Right cardiac atrium (tissue), 5 donors: ENCODE data around the gene SLC19A1. TPM values are rescaled to one million over a fixed set of nuclear protein-coding genes. Genes with fewer than 3 reads are reported as not detected.

Source experiments
- ATAC-seq, 2 donors: fragments of 200-7000 bp; cut with Tn5 transposase; one replicate each; pipeline versions ENCODE4 v1.8.0 to v1.9.1; 2020; ENCODE audit warnings: moderate library complexity in 2 of 2, mild to moderate bottlenecking in 1 of 2
- DNase-seq, 3 donors: peaks; one replicate each; pipeline ENCODE4 v3.0.0-alpha.2; 2020
- H3K27ac ChIP-seq: one replicate; pipeline ENCODE4 v1.5.1; 2013; ENCODE audit warnings: mild to moderate bottlenecking, low read length, control low read depth, moderate library complexity
- H3K27me3 ChIP-seq: one replicate; pipeline ENCODE4 v1.6.1; 2013; ENCODE audit not compliant: control insufficient read depth, insufficient read depth
- H3K4me1 ChIP-seq: one replicate; pipeline ENCODE4 v1.6.1; 2013; ENCODE audit warnings: low read length; ENCODE audit not compliant: control insufficient read depth, insufficient read depth
- H3K4me3 ChIP-seq: one replicate; pipeline ENCODE4 v1.5.1; 2013; ENCODE audit warnings: low read length, control low read depth
- H3K9me3 ChIP-seq: one replicate; pipeline ENCODE4 v1.6.1; 2013; ENCODE audit warnings: low read length; ENCODE audit not compliant: control insufficient read depth
- WGBS: extraction: QIAGEN DNeasy Blood & Tissue Kit; methylation state at CpG from one replicate; pipeline ENCODE4 v1.1.7; 2013; 5-methylcytosine and 5-hydroxymethylcytosine counted together
- intact Hi-C, 4 donors: fragments of 100-400 bp; cut with DNase I; formaldehyde crosslinking; loops; one replicate each; pipeline versions ENCODE4 v1.11.0 to v1.14.0; 2022 to 2023
- polyA plus RNA-seq: library from polyadenylated mRNA; stranded (reverse); fragments of 200-250 nt; gene quantifications from one replicate; pipeline ENCODE4 v1.2.3, GENCODE V29; 2013
- total RNA-seq, 4 donors: library from RNA; stranded (reverse); fragmentation: NEBNext Ultra II Directional; extraction: Animal tissue kit (Norgen Biotek cat#: 25700); gene quantifications; one replicate each; pipeline ENCODE4 v1.2.1, GENCODE V29; 2021
- donor health status: healthy with polysubstance abuse.
- donor health status: DM: no; HTN: yes; CAD: no.
- donor health status: DM: no; HTN: no; CAD: no.
- donor health status: DM: no; HTN: yes; CAD: no; lungs with severe emphysema.
- donor health status: DM: yes; HTN: yes; CAD: no.

Gene SLC19A1
- total and polyA plus RNA-seq, 5 donors: 2.3 to 5.0 (median 3.9) TPM

DNA sequence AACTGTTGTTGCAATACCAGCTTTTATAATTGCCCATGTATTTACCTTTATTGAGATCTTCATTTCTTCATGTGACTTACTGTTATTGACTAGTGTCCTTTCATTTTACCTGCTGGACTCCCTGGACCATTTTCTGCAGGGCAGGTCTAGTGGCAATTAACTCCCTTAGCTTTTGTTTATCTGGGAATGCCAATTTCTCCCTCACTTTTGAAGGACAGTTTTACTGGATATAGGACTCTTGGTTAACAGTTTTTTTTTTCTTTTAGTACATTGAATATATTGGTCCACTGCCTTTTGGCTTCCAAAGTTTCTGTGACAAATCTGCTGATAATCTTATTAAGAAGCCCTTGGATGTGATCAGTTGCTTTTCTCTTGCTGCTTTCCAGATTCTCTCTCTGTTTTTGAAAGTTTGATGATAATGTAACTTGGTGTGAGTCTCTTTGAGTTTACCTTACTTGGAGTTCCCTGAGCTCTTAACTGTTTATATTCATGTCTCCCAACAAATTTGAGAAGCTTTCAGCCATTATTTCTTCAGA, 80.4 kb downstream of the SLC19A1 start:
- H3K27me3 ChIP-seq: no peaks in the 10 kb centered on the region
- DNase-seq (no peak), ATAC-seq (no peak)
- no peak overlapping the region for H3K4me3 ChIP-seq
- intact Hi-C loops: no loop called here
- H3K27ac ChIP-seq: no peak overlapping the region
- no peaks in the 10 kb centered on the region for H3K9me3 ChIP-seq
- no peaks in the 10 kb centered on the region for H3K4me1 ChIP-seq

DNA sequence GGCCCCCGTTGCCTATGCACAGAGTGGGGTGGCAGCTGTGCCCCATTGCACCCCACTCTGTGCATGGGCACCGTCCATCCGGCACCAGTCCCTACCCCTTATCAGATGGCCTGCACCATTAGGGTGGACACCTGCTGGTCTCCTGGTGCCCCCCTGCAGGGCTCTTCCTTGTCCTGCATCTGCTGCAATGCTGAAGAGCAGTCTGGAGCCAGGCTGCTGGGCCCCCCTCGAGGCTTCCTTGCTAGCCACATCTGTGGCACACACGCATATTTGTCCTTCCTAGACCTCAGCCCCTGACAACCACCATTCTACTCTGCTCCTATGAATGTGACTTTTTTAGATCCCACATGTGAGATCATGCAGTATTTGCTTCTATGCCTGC, 80.9 kb downstream of the SLC19A1 start:
- Histone ChIP-seq H3K9me3 (no peaks in the 10 kb centered on the region), H3K4me1 (no peaks in the 10 kb centered on the region), H3K27ac (no peak overlapping the region), H3K4me3 (no peak overlapping the region), H3K27me3 (no peaks in the 10 kb centered on the region)
- DNase-seq (peak in 1 of 3 donors; percentile 3), ATAC-seq (no peak)
- intact Hi-C loops: no loop called here
- 96% methylated on average over 5 of the region's 5 CpGs for WGBS

DNA sequence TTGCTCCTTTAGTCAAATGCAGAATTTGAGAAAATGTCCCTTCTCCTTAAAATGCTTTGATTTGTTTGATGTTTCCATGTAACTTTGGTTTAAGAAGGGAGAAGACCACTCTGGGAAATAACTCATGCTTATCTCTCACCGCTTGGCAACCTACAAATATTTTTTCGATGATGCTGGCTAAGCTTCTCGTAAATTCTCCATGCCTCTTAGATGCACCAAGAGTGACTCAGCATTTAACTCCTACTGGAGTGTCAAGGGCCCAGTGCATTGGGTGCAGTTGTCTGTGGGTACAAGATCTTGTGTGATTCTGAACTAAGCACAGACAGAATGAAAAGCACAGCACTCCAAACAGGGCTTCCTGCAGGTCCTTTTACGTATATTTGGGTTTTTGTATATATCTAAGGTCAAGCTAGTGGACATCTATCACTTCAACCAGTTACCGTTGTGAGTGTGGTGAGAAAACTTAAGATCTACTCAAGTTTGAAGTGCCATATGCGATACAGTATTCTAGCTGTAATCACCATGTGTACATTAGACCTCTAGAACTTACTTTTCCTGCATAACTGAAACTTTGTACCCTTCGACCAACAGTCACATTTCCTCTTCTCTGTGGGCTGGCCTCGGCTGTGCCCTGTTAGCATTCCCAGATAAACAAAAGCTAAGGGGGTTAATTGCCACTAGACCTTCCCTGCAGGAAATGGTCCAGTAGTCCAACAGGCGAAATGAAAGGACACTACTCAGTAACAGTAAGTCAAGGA, 81.5 kb downstream of the SLC19A1 start:
- Histone ChIP-seq H3K4me1 (no peaks in the 10 kb centered on the region), H3K27ac (no peak overlapping the region), H3K4me3 (no peak overlapping the region), H3K9me3 (no peaks in the 10 kb centered on the region), H3K27me3 (no peaks in the 10 kb centered on the region)
- no peak for DNase-seq
- no peak for ATAC-seq
- 78% methylated on average over 9 of the region's 9 CpGs for WGBS
- intact Hi-C loops: no loop called here

DNA sequence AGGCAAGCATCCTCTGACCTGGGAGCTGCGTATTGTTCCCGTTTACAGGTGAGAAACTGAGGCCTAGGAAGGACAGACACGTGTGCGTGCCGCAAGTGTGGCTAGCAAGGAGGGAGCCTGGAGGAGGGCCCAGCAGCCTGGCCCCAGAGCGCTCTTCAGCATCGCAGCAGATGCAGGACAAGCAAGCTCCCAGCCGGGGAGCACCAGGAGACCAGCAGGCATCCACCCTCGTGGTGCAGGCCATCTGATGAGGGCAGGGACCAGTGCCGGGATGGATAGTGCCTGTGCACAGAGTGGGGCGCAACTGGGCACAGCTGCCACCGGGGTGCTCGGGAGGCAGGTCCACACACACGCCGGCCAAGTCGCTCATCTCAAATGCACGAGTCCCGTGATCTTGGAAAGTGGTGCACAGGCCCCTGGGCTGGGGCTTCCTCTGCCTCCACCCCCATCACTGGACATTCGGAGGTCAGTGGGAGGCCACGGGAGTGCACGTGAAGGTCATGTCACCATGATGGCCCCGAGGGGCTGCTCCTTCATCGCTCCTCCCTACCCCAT, 82.2 kb downstream of the SLC19A1 start:
- intact Hi-C loops: no loop called here
- ATAC-seq (no peak), DNase-seq (peak; percentile 13 to 55 (median 37))
- Histone ChIP-seq H3K27ac (no peak overlapping the region), H3K9me3 (no peaks in the 10 kb centered on the region), H3K4me3 (no peak overlapping the region), H3K4me1 (no peaks in the 10 kb centered on the region), H3K27me3 (no peaks in the 10 kb centered on the region)
- WGBS: 93% methylated on average over 23 of the region's 23 CpGs

DNA sequence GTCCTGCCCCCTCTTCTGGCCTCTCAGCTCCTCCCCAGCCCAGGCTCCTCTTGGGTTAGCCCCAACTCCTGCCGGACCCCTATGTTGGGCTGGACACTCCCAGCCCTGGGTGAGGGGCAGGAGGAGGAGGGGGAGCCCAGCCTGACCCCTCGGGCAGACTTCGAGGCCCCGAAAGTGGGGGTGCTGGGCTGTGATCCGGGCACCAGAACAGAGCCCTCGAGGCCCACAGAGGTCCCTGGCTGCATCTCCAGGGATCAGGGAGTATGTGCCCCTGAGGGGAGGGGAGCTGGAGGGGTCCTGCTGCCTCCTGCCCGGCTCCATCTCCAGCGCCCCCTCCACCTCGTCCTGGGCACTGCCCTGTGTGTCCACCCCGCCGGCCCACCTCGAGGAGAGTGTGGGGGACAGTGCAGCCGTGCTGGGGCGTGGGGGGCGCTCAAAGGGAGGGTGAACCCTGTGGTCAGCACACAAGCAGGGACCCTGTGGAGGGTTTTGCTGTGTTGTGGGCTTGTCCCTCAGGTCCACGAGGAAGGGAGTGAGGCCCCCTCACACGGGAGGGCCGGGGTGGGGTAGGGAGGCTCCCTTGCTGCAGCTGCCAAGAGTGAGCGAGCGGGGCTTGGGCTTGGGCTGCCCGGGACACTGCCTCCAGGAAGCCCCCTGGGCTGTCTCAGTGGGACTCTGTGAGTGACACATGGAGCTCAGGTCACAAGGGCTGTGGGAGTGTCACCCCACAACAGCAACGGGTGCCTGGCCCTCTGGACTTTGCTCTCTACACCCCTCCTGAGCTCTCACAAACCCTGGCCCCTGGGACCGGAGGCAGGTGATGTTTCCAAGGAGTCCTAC, 82.8 kb downstream of the SLC19A1 start:
- no peak for ATAC-seq
- Histone ChIP-seq H3K4me1 (no peaks in the 10 kb centered on the region), H3K27ac (no peak overlapping the region), H3K27me3 (no peaks in the 10 kb centered on the region), H3K4me3 (no peak overlapping the region), H3K9me3 (no peaks in the 10 kb centered on the region)
- DNase-seq: peak; percentile 14 to 52 (median 48)
- intact Hi-C loops: no loop called here
- WGBS: 91% methylated on average over 23 of the region's 23 CpGs

DNA sequence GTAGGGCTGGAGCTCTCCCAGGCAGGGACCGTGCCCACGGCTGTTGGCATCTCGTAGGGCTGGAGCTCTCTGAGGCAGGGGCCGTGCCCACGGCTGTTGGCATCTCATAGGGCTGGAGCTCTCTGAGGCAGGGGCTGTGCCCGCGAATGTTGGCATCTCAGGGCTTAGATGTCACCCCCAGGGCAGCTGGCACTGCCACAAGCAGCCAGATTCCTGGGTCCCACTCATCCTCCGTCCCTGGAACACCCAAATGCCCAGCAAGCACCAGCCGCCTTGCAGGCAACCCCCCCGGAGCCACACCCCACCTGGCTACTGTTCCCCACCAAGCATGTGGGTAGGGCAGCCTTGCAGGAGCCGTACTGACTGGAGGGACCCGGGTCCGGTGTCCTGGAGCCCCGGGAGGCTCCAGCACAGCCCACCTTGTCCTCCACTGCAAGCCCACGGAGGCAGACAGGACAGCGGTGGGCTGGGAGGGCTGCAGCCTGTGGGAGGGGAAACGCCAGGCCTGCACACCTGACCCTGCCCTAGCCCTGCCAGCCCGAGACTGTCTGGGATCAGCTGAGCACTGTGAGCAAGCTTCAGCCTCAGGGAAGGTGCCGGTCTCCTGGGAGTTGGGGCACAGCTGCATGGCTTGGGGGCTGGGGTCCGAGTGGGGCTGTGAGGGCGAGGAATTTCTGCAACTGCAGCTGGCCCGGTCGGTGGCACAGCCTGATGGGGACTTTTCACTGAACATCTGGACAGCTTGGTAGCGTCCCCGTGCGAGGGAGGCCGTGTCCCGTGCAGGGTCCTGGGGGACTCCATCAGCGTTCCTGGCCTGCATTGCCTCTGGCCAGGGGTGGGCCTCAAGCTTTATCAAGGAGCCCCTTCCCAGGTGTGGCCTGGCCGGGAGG, 83.7 kb downstream of the SLC19A1 start:
- no peak overlapping the region for H3K4me3 ChIP-seq
- intact Hi-C loops: no loop called here
- peak; percentile 13 to 59 (median 50) for DNase-seq
- 83% methylated on average over 30 of the region's 30 CpGs for WGBS
- no peak for ATAC-seq
- H3K27me3 ChIP-seq: no peaks in the 10 kb centered on the region
- no peaks in the 10 kb centered on the region for H3K9me3 ChIP-seq
- no peak overlapping the region for H3K27ac ChIP-seq
- H3K4me1 ChIP-seq: no peaks in the 10 kb centered on the region

DNA sequence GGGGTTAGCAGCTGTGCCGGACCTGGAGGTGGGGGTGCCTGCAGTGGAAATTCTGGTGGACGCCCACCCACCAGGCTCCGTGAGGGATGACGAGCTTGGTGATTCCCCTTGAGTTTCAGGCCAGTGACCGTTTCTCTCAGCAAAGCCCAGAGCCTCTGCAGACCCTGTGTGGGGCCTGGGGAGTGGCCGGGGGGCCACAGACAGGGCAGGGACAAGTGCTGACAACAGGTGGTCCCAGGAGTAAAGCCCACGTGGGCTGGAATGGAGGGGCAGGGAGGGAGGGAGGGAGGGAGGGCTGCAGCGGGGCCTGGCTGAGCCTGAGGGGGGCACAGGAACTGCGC, 84.4 kb downstream of the SLC19A1 start:
- DNase-seq: peak in 2 of 3 donors; percentile 44 to 48
- WGBS: 66% methylated on average over 9 of the region's 9 CpGs
- intact Hi-C loops: no loop called here
- Histone ChIP-seq H3K27me3 (no peaks in the 10 kb centered on the region), H3K9me3 (no peaks in the 10 kb centered on the region), H3K27ac (no peak overlapping the region), H3K4me1 (no peaks in the 10 kb centered on the region), H3K4me3 (no peak overlapping the region)
- ATAC-seq: no peak

DNA sequence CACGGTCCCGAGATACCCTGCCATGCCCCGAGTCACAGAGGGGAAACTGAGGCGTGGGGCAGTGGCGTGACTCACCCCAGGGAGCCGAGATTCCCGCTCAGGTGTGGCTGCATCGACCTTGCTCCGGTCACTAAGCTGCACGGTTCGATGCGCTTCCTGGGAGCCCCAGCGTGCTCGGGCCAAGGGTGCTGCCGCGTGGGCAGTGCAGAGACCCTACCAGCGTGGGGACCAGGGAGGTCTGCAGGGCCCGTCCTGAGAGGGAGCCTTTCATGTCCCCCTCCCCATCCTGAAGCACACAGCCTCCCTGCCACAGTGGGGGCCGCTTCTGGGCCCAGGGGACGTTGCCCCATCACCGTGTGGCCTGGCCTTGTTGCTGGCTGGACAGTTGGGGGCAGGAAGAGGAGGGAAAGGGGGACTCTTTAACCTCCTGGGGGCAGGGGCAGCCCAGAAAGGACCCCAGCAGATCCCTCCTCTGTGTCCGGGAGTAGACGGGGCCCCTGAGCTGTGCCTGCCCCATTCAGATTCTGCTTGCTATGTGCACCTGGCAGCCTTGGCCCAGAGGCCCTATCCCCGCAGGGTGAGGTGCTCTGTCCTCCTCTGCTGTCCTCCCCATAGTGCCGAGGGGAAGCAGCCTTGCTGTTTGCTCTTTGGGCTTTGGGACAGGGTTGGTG, 84.9 kb downstream of the SLC19A1 start:
- no peak for ATAC-seq
- WGBS: 85% methylated on average over 25 of the region's 25 CpGs
- peak; percentile 11 to 57 (median 34) for DNase-seq
- no peak overlapping the region for H3K27ac ChIP-seq
- no peaks in the 10 kb centered on the region for H3K9me3 ChIP-seq
- H3K4me1 ChIP-seq: no peaks in the 10 kb centered on the region
- H3K4me3 ChIP-seq: no peak overlapping the region
- intact Hi-C loops: no loop called here
- H3K27me3 ChIP-seq: no peaks in the 10 kb centered on the region

DNA sequence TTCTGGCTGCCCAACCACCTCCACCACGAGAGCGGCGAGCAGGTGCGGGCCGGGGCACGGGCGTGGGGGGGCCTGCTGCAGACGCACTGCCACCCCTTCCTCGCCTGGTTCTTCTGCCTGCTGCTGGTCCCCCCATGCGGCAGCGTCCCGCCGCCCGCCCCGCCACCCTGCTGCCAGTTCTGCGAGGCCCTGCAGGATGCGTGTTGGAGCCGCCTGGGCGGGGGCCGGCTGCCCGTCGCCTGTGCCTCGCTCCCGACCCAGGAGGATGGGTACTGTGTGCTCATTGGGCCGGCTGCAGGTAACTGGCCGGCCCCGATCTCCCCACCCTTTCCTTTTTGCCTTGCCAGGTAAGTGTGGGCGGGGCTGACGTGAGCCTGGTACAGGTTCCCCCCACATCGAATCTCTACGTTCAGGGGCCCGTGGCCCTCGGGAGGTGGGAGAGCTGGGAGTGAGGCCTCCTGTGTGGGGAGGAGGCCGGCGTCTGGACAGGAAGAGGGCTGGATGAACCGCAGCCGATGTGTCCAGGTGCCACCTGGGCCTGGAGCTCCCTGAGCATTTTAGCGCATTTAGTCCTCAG, 85.6 kb downstream of the SLC19A1 start:
- Histone ChIP-seq H3K9me3 (no peaks in the 10 kb centered on the region), H3K27me3 (no peaks in the 10 kb centered on the region), H3K4me3 (no peak overlapping the region), H3K27ac (no peak overlapping the region), H3K4me1 (no peaks in the 10 kb centered on the region)
- ATAC-seq (no peak), DNase-seq (peak; percentile 17 to 67 (median 44))
- intact Hi-C loops: no loop called here
- WGBS: 91% methylated on average over 38 of the region's 38 CpGs
